Hindlimb muscle (tissue), 1 donor: Measurements from ENCODE around the gene MCUR1. TPM values are rescaled to one million over a fixed set of nuclear protein-coding genes. Genes with fewer than 3 reads are reported as not detected.
"Not testable (repeated sequence)": the region's sequence is repeated elsewhere in the genome, so short reads cannot be mapped to it uniquely, and the experiment has no call there.

Experiments
- DNase-seq: peaks from one replicate; pipeline ENCODE4 v3.0.0-alpha.2; 2013
- polyA plus RNA-seq: library from polyadenylated mRNA; unstranded; fragments of 120-200 nt; gene quantifications from one replicate; pipeline ENCODE4 v1.2.1, GENCODE V29; 2013; ENCODE audit not compliant: insufficient read length

The MCUR1 gene
- polyA plus RNA-seq, result 26.9 TPM

- DNase-seq, result peak; percentile 91
Observed at GRCh38 chr6:13814176-13814937, at the start of gene MCUR1. Gene MCUR1, minus strand, starts transcription at chr6:13814557. Its CDS starts 128 bp downstream, at chr6:13814429.

GRCh38 chr6:13863699-13864155 is 49.4 kb upstream of the MCUR1 start:
- no peak for DNase-seq

DNA sequence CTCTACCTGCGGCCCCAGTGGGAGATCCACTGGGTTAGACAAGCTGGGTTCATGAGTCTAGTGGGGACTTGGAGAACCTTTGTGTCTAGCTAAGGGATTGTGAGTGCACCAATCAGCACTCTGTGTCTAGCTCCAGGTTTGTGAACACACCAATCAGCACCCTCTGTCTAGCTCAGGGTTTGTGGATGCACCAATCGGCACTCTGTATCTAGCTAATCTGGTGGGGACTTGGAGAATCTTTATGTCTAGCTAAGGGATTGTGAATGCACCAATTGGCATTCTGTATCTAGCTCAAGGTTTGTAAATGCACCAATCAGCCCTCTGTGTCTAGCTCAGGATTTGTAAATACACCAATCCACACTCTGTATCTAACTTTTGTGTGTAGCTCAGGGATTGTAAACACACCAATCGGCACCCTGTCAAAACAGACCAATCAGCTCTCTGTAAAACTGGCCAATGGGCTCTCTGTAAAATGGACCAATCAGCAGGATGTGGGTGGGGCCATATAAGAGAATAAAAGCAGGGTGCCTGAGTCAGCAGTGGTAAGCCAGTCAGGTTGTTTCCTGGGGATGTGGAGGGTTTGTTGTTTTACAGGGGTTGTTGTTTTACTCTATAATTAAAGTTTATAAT is 46.3 kb upstream of the MCUR1 start:
- DNase-seq, result not testable (repeated sequence)

DNA sequence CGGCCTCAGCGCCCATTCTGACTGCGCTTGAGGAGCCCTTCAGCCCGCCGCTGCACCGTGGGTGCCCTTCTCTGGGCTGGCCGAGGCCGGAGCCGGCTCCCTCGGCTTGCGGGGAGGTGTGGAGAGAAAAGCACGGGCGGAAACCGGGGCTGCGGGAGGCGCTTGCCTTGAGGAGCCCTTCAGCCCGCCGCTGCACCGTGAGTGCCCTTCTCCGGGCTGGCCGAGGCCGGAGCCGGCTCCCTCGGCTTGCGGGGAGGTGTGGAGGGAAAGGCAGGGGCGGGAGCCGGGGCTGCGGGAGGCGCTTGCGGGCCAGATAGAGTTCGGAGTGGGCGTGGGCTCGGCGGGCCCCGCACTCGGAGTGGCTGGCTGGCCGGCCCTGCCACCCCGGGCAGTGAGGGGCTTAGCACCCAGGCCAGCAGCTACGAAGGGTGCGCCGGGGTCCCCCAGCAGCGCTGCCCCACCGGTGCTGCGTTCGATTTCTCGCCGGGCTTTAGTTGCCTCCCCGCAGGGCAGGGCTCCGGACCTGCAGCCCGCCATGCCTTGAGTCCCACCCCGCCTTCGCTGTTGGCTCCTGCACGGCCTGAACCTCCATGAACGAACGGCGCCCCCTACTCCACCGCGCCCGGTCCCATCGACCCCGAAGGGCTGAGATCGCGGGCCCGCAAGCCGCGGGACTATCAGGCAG is 45.7 kb upstream of the MCUR1 start:
- no peak for DNase-seq

GRCh38 chr6:13854716-13855250 is 40.4 kb upstream of the MCUR1 start:
- no peak for DNase-seq

DNA sequence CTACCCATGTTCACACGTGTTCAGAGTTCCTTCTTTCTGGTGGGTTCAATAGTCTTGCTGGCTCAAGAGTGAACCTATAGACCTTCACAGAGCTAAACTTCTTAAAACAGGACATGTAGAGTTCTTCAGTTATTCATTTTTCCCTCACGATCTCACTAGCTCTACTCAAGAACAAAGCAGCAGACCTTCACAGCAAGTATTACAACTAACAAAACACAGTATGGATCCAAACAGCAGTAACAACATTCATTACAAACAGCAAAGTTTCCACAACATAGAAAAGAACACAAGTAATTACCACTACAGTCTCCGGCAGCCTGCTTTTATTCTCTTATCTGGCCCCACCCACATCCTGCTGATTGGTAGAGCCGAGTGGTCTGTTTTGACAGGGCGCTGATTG is 39.5 kb upstream of the MCUR1 start:
- DNase-seq, result no peak

- DNase-seq, result no peak
Observed at GRCh38 chr6:13851803-13852202, 37.4 kb upstream of the MCUR1 start.

DNA sequence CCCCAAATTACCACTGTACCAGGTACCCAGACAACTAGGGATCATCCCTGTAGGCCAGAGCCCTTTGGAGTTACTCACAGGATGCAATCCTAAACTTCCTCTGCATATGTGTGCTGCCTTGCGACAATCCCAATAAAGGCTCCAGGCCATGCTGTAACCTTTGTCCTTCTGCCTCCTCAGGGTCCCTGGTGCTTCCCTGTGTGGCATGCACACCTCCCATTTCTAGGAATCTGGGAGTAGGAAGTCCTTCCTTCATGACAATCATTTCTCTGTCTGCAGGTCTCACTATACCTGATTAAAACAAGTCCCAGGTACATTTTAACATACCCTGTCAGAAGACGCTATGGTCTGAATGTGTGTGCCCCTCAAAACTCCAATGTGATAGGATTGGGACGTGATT is 37.0 kb upstream of the MCUR1 start:
- no peak for DNase-seq

DNA sequence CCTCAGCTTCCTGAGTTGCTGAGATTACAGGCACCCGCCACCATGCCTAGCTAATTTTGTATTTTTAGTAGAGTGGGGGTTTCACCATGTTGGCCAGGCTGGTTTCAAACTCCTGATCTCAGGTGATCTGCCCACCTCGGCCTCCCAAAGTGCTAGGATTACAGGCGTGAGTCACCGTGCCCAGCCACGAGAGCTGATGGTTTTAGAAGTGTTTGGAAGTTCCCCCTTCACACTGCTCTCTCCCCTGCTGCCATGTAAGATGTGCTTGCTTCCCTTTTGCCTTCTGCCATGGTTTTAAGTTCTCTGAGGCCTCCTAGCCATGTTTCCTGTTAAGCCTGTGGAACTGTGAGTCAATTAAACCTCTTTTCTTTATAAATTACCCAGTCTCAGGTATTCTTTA is 36.3 kb upstream of the MCUR1 start:
- not testable (repeated sequence) for DNase-seq

- no peak for DNase-seq
Observed at GRCh38 chr6:13848522-13849150, 34.3 kb upstream of the MCUR1 start.

- DNase-seq, result no peak
Observed at GRCh38 chr6:13847326-13848050, 33.1 kb upstream of the MCUR1 start.

- no peak for DNase-seq
Observed at GRCh38 chr6:13846841-13847240, 32.5 kb upstream of the MCUR1 start.

- DNase-seq, result no peak
Observed at GRCh38 chr6:13841936-13842335, 27.6 kb upstream of the MCUR1 start.

GRCh38 chr6:13838616-13839015 is 24.3 kb upstream of the MCUR1 start:
- DNase-seq, result peak; percentile 27

DNA sequence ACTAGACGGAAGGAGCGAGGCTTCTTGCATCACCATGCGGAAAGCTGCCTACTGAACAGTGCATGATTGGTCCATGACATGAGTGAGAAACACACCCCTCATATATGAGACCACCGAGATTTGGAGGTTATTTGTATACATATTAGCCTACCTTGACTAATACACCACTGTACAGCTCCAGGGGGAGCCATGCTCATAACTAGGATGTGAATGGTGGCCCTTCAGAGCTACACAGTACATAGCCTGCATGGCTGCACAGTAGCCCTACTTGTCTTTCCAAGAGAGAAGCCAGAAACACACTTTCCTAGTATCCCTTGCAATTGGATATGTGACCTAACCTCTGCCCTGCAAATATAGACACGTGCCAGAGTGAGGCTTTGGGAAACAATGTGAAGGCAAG is 21.8 kb upstream of the MCUR1 start:
- no peak for DNase-seq

DNA sequence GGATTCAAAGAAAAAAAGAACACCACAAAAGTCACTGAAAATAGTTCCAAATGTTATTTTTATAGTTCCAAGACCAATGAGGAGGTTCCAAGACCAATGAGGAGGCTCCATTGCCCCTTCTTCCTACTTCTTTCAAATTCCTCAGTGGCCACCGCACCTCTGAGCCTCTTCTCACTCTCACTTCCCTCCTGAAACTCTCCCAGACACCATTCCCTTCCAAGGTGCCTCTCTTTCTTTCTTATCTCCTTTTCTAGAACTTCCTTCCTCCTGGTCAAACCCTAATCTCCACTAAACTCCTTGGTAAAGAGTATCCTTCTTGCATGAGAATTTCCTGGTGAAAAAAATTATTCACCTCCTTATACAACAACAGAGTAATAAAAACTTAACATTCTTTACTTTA is 20.4 kb upstream of the MCUR1 start:
- no peak for DNase-seq

DNA sequence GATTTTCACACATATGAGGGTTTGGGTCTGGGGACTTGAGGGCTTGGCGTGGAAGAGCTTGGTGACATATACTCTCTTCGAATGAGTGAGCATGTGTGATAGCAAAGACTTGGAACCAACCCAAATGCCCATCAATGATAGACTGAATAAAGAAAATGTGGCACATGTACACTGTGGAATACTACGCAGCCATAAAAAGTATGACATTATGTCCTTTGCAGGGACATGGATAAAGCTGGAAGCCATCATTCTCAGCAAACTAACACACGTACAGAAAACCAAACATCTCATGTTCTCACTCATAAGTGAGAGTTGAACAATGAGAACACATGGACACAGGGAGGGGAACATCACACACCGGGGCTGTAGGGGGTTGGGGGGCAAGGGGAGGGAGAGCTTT is 19.7 kb upstream of the MCUR1 start:
- DNase-seq, result not testable (repeated sequence)

GRCh38 chr6:13832778-13833177 is 18.4 kb upstream of the MCUR1 start:
- no peak for DNase-seq

DNA sequence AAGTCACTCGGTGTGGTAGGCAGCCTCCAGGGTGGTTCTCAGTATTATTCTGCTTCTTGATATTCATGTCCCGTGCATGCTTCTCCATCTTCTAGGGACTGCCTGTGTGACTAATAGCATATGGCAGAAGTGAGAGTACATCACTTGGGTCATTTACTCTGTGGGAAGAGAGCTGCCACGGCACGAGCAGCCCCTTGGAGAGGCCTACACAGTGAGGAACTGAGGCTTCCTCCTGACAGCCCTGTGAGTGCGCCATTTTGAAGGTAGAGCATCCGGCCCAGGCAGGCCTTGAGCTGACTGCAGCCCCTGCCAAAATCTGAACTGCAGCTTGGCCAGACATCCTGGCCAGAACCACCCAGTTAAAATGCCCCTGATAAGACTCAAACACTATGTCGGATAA is 17.3 kb upstream of the MCUR1 start:
- DNase-seq, result no peak

DNA sequence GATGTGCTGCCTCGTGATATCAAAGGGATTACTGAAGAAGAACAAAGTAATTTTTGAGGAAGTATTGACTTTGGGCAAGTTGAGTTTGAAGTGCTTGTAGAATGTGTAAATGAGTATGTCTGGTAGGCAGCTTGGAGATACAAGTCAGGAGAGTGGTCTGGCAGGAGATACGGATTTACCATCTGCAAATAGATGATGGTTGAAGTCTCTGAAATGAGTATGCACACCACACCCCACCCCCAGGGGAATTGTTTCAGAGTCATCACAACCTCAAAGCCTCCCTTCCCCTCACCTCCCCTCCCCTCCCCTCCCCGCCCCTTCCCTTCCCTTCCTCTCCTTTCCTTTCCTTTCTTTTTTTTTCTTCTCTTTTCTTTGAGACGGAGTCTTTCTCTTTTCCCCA is 16.4 kb upstream of the MCUR1 start:
- no peak for DNase-seq

- DNase-seq, result not testable (repeated sequence)
Observed at GRCh38 chr6:13829419-13829818, 15.1 kb upstream of the MCUR1 start.
